PFSK-1 (cell line): ENCODE results near the gene HTR1D.

Source experiments
- FOXP2 ChIP-seq: optimal IDR thresholded peaks from 2 replicates; pipeline ENCODE3; 2011; ENCODE audit warnings: borderline replicate concordance, control low read depth, inconsistent platforms; ENCODE audit not compliant: insufficient read depth; ENCODE audit errors: extremely low read length, extremely low read depth
- POLR2AphosphoS5 ChIP-seq: IDR thresholded peaks from 2 replicates; pipeline ENCODE4 v1.6.1; 2012; ENCODE audit warnings: low read depth, mild to moderate bottlenecking, control low read depth, low read length, moderate library complexity
- TF ChIP-seq, protein P1 (sequence below), 2 experiments: IDR thresholded peaks; 2 replicates each; pipeline versions ENCODE4 v1.6.1 to v1.8.0; 2011 to 2012; ENCODE audit warnings: low read depth in 2 of 2, low read length in 2 of 2, control low read depth in 1 of 2, inconsistent platforms in 1 of 2, mild to moderate bottlenecking in 1 of 2, moderate library complexity in 1 of 2; ENCODE audit not compliant: insufficient read depth in 1 of 2

DNA sequence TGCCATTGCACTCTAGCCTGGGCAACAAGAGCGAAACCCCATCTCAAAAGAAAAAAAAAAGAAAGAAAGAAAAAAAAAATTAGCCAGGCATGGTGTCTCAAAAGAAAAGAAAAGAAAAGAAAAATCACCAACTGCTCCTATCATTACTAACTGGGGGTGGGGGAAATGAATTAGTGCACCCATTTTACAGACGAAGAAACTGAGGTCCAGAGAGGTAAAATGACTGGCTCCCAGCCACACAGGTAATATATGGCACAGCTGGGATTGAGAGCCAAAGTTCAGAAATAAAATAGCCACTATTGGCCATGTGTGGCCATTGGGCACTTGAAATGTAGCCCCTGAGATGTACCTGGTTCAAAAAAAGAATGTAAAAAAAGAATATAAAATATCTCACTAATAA is 8.8 kb downstream of the HTR1D start:
- TF ChIP-seq, protein P1, sequence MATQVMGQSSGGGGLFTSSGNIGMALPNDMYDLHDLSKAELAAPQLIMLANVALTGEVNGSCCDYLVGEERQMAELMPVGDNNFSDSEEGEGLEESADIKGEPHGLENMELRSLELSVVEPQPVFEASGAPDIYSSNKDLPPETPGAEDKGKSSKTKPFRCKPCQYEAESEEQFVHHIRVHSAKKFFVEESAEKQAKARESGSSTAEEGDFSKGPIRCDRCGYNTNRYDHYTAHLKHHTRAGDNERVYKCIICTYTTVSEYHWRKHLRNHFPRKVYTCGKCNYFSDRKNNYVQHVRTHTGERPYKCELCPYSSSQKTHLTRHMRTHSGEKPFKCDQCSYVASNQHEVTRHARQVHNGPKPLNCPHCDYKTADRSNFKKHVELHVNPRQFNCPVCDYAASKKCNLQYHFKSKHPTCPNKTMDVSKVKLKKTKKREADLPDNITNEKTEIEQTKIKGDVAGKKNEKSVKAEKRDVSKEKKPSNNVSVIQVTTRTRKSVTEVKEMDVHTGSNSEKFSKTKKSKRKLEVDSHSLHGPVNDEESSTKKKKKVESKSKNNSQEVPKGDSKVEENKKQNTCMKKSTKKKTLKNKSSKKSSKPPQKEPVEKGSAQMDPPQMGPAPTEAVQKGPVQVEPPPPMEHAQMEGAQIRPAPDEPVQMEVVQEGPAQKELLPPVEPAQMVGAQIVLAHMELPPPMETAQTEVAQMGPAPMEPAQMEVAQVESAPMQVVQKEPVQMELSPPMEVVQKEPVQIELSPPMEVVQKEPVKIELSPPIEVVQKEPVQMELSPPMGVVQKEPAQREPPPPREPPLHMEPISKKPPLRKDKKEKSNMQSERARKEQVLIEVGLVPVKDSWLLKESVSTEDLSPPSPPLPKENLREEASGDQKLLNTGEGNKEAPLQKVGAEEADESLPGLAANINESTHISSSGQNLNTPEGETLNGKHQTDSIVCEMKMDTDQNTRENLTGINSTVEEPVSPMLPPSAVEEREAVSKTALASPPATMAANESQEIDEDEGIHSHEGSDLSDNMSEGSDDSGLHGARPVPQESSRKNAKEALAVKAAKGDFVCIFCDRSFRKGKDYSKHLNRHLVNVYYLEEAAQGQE (IDR thresholded peaks at IDR 0.05; ENCODE audit: insufficient read depth in 1 of 2, low read depth in 2 of 2, low read length in 2 of 2): no peak
- no peak for TF ChIP-seq POLR2AphosphoS5
- TF ChIP-seq FOXP2: no peak
